CD4-positive, alpha-beta T cell treated with Interleukin-10 for 1 hour (primary cell): ENCODE data around the gene SHMT1.
"Not testable (repeated sequence)": the region's sequence is repeated elsewhere in the genome, so short reads cannot be mapped to it uniquely, and the experiment has no call there.

Source experiments
- DNase-seq: peaks from one replicate; pipeline ENCODE4 v3.0.0-alpha.2; 2020

Gene SHMT1

GRCh38 chr17:18324140-18325050 is 39.0 kb downstream of the SHMT1 start:
- DNase-seq, result no peak

- no peak for DNase-seq
Observed at GRCh38 chr17:18323507-18324139, 39.7 kb downstream of the SHMT1 start.

GRCh38 chr17:18323007-18323406 is 40.3 kb downstream of the SHMT1 start:
- DNase-seq, result no peak

- no peak for DNase-seq
Observed at GRCh38 chr17:18322522-18322921, 40.8 kb downstream of the SHMT1 start.

- DNase-seq, result no peak
Observed at GRCh38 chr17:18321309-18321708, 42.0 kb downstream of the SHMT1 start.

- no peak for DNase-seq
Observed at GRCh38 chr17:18320301-18320700, 43.0 kb downstream of the SHMT1 start.

DNA sequence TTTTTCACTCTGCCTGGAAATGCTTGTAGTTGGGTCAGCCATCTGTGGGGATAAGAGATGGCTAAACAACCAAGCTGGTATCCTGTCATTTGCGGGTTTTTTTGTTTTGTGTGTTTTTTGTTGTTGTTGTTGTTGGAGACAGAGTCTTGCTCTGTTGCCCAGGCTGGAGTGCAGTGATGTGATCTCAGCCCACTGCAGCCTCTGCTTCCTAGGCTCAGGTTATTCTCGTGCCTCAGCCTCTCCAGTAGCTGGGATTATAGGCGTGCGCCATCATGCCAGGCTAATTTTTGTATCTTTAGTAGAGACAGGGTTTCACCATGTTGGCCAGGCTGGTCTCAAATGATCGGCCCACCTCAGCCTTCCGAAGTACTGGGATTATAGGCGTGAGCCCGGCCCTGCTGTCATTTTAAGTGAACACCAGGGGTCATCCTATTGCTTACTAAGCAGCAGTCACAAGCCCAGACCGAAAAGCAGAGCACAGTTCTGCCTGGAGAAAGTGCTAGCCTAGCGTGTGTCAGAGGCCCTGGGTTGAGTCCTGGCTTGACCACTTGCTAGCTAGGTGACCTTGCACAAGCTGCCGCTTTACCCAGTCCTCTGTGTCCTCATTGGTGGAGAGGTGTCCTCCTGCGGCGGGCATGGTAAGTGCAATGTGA is 43.6 kb downstream of the SHMT1 start:
- DNase-seq, result peak; percentile 11

GRCh38 chr17:18318771-18319450 is 44.4 kb downstream of the SHMT1 start:
- DNase-seq, result no peak

GRCh38 chr17:18318117-18318516 is 45.2 kb downstream of the SHMT1 start:
- DNase-seq, result no peak

DNA sequence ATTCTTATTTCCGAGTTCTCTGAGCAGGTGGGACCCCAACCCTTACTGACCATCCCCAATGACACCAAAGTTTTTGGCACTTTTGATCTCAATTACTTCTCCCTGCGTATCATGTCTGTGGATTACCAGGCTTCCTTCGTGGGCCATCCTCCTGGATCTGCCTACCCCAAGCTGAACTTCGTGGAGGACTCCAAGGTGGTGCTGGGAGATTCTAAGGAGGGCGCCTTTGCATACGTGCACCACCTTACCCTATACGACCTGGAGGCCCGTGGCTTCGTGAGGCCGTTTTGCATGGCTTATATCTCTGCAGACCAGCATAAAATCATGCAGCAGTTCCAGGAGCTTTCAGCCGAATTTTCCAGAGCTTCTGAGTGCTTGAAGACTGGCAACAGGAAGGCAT is 47.4 kb downstream of the SHMT1 start:
- no peak for DNase-seq

- peak; percentile 61 for DNase-seq
Observed at GRCh38 chr17:18315562-18315922, 47.8 kb downstream of the SHMT1 start.

- DNase-seq, result peak; percentile 98
Observed at GRCh38 chr17:18314731-18315561, 48.4 kb downstream of the SHMT1 start, which contains the start of the genes SMCR8 and TOP3A. TSS of gene SMCR8 (plus strand) at chr17:18315293. CDS start at chr17:18315790, 497 bp downstream. TSS of gene TOP3A (minus strand) at chr17:18314994. CDS start at chr17:18314778, 216 bp downstream.

- DNase-seq, result peak; percentile 7
Observed at GRCh38 chr17:18314059-18314730, 49.2 kb downstream of the SHMT1 start.

DNA sequence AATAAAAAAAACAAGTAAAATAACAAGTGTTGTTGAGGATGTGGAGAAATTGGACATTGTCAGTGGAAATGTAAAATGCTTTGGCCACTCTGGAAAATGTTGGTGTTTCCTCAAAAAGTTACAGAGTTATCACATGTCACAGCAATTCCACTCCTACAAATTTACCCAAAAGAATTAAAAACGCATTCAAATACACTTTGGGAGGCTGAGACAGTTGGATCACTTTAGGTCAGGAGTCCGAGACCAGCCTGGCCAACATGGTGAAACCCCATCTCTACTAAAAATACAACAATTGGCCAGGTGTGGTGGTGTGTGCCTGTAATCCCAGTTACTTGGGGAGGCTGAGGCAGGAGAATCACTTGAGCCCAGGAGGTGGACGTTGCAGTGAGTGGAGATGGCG is 54.1 kb downstream of the SHMT1 start:
- no peak for DNase-seq

DNA sequence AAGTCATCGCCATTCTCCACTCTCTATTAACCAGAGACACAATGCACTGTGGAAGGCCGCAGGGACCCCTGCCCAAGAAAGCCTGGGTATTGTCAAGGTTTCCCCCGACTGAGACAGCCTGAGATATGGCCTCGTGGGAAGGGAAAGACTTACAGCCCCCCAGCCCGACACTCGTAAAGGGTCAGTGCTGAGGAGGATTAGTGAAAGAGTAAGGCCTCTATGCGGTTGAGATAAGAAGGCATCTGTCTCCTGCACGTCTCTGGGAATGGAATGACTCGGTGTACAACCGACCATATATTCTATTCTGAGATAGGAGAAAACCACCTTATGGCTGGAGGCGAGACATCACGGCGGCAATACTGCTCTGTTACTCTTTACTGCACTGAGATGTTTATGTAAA is 60.1 kb downstream of the SHMT1 start:
- not testable (repeated sequence) for DNase-seq

DNA sequence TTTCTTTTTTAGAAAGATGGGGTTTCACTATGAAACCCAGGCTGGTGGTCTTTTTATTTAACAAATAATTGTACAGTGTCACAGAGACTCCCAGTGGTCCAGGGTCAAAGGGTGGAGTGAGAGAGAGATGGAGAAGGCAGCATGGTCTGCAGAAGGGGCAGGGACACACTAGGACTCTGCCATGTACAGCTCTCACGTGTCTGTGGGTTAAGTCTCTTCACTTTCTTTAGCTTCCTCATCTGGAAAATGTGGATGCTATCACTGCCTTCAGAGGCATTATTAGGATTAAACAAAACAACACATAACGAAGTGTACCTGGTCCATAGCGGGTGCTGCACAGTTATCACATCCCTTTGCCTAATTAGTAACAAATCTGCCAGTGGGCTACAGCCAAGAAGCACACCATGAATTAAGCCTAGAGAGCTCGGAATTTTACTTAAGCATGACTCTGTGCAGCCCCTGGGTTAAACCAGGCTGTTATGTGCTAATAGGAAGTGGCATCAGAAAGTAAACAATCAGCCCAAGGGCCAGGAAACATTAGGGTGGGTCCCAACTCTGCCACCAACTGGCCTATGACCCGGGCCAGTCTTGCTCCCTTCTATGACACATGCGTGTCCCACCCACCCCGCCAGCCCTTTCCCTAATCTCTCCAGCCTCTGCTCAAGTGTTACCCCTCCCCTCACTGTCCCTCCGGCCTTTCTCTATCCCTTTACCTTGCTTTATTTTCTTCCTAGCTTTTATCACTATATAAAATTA is 62.4 kb downstream of the SHMT1 start:
- no peak for DNase-seq

GRCh38 chr17:18298061-18298460 is 65.3 kb downstream of the SHMT1 start:
- DNase-seq, result not testable (repeated sequence)

DNA sequence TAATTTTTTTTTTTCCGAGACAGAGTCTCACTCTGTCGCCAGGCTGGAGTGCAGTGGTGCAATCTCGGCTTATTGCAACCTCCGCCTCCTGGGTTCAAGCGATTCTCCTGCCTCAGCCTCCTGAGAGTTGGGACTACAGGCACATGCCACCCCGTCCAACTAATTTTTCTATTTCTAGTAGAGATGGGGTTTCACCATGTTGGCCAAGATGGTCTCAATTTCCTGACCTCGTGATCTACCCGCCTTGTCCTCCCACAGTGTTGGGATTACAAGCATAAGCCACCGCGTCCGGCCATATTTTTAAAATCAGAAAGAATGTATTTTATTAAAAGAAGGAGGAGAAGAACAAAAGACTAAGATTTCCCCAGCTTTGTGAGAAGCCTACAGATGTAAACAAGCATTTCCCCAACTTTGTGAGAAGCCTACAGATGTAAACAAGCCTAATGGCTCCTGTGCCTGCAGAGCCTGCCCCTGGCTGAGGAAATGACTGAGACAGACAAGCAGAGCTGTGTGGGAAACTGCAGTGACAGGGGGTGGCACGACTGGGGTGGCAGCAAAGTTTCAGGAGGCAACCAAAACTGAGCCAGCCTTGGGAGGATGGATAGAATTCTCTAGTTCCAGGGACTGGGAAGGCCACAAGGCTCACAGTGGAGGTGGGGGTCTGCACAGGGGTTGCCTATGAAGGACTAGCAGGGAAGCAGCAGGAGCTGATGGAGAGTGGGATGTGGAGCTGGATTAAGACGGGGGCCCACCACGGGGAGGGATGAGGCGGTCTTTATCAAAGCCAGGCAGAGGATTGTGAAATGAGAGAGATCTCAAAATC is 71.4 kb downstream of the SHMT1 start:
- DNase-seq, result no peak

GRCh38 chr17:18285296-18285695 is 78.1 kb downstream of the SHMT1 start:
- no peak for DNase-seq

DNA sequence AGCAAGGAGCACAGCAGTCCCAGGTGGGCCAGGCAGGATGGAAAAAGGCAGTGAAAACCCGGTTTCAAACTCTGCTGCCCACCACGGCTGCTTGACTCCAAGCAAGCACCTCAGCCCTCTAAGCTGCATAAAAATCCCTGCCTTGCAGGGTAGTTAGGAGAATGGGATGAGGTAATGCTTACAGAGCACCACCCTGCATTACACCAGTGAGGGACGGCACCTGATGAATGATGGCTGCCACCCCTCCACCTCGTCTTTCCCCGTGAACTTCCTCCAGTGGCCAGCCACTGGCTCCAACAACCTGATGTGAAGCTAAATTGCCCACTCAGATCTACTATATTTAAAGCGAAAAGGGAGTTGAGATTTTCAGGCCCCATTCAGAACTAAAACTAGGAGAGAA is 81.6 kb downstream of the SHMT1 start:
- no peak for DNase-seq
